AG09319 (cell line): Measurements from ENCODE around the gene FREY1.

Experiments used
- DNase-seq: peaks from one replicate; pipeline ENCODE4 v3.0.0-alpha.2; 2010; ENCODE audit warnings: low read depth; ENCODE audit errors: extremely low read depth
- CTCF ChIP-seq: IDR thresholded peaks from 2 replicates; pipeline ENCODE4 v1.5.1; 2011; ENCODE audit warnings: low read depth, mild to moderate bottlenecking, inconsistent platforms, low read length, moderate library complexity

The FREY1 gene

GRCh38 chr11:45906965-45907611 lies at the start of gene FREY1:
Gene FREY1, minus strand, starts transcription at chr11:45907271. Its CDS starts 26 bp downstream, at chr11:45907245.
- no peak for TF ChIP-seq CTCF

GRCh38 chr11:45949992-45950407 lies 42.9 kb upstream of the FREY1 start:
- TF ChIP-seq CTCF = no peak
- DNase-seq = no peak

More at GRCh38 chr11:45906965-45907611, at the start of gene FREY1:
- DNase-seq = no peak

GRCh38 chr11:45948356-45948755 lies 41.3 kb upstream of the FREY1 start:
- DNase-seq = no peak
- TF ChIP-seq CTCF = no peak

GRCh38 chr11:45947885-45948284 lies 40.8 kb upstream of the FREY1 start:
- DNase-seq = no peak
- TF ChIP-seq CTCF = no peak

- DNase-seq = no peak
- TF ChIP-seq CTCF = no peak
Measured at GRCh38 chr11:45945397-45945999, 38.4 kb upstream of the FREY1 start.

GRCh38 chr11:45942381-45942780 lies 35.3 kb upstream of the FREY1 start:
- no peak for DNase-seq
- TF ChIP-seq CTCF = no peak

- TF ChIP-seq CTCF = no peak
- no peak for DNase-seq
Measured at GRCh38 chr11:45941285-45941684, 34.2 kb upstream of the FREY1 start.
